ENCODE results near the gene NDOR1. TPM values are rescaled to one million over a fixed set of nuclear protein-coding genes. Genes with fewer than 3 reads are reported as not detected.
A peak's percentile ranks its signal among the peaks of the same experiment; 100 is the strongest.

The NDOR1 gene
- total and polyA plus RNA-seq, 12 donors = 4.6 to 10.6 (median 5.6) TPM

GRCh38 chr9:137225699-137226331 is 20.3 kb downstream of the NDOR1 start:
- no peaks in the 10 kb centered on the region for H3K9me3 ChIP-seq
- no peaks in the 10 kb centered on the region for H3K36me3 ChIP-seq
- WGBS, 2 donors = 76 to 84% methylated on average over 21 of the region's 21 CpGs
- peaks cover 7 to 32% (median 24%) of the 10 kb centered on the region in 9 donors for H3K4me1 ChIP-seq
- peaks cover 7 to 33% (median 29%) of the 10 kb centered on the region in 7 donors for H3K27me3 ChIP-seq
- intact Hi-C loops (cut with DNase I) = loop anchor here in 8 of 10 donors (2.0 to 5.0 kb wide), 8 partner anchors 34 to 109 kb away; partner anchors contain the start of genes ANAPC2 (in 2 of the 8) and SSNA1 (in 2 of the 8)
- no peak for TF ChIP-seq CTCF (IDR thresholded peaks at IDR 0.05)
- no peak for DNase-seq
- H3K27ac ChIP-seq = no peak overlapping the region
- H3K4me3 ChIP-seq = no peak overlapping the region
- ATAC-seq = no peak

DNA sequence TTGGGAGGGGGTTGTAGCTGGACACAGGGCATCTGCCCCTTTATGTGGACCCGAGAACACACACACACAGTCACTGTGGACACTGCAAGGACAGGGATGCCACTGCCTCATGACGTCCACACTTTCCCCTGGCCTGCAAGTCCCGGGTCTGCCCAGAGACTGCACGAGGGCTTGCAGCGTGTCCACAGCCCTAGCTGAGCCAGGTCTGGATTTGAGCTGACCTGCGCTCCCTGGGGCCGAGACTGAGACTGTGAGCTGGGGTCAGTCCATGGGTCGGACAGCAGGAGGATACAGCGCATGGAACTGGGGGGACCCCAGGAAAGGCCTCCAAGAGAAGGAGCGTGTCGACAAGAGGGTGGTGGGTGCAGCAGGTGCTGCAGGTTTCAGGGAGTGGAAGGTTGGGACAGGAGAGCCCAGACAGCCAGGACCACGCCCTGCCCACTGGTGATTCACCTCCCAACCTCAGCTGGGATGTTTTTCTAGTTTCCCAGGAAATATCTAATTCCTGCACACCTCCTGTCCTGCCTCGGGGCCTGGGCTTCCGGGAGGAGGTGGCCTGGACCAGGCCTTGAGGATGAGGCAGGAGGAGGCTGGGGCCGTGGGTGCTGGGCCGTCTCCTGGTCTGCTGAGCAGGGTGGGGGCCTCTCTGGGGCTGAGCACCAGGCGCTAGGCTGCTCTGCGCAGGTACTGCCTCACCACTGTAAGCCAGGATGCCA is 21.0 kb downstream of the NDOR1 start:
- H3K9me3 ChIP-seq = no peaks in the 10 kb centered on the region
- H3K27ac ChIP-seq = no peak overlapping the region
- TF ChIP-seq CTCF (IDR thresholded peaks at IDR 0.05) = no peak
- no peak overlapping the region for H3K4me3 ChIP-seq
- intact Hi-C loops (cut with DNase I) = loop anchor here in 8 of 10 donors (1.0 to 5.0 kb wide), 8 partner anchors 34 to 110 kb away; partner anchors contain the start of genes ANAPC2 (in 1 of the 8) and SSNA1 (in 1 of the 8)
- DNase-seq (no peak), ATAC-seq (no peak)
- WGBS, 2 donors = 74 to 78% methylated on average over 18 of the region's 18 CpGs
- H3K4me1 ChIP-seq = peaks cover 7 to 27% (median 21%) of the 10 kb centered on the region in 9 donors
- no peaks in the 10 kb centered on the region for H3K36me3 ChIP-seq
- H3K27me3 ChIP-seq = peaks cover 9 to 36% (median 35%) of the 10 kb centered on the region in 7 donors

GRCh38 chr9:137227054-137227852 is 21.8 kb downstream of the NDOR1 start, which contains the start of gene RNF224:
Gene RNF224, plus strand, starts transcription at chr9:137227502. Its CDS starts 834 bp downstream, at chr9:137228336.
- H3K27me3 ChIP-seq = peaks cover 16 to 44% (median 43%) of the 10 kb centered on the region in 7 donors
- peak; percentile 76 to 93 (median 88) for TF ChIP-seq CTCF (IDR thresholded peaks at IDR 0.05)
- intact Hi-C loops (cut with DNase I) = loop anchor here in 8 of 10 donors (1.0 to 5.0 kb wide), 8 partner anchors 35 to 110 kb away; partner anchors contain the start of genes ANAPC2 (in 1 of the 8) and SSNA1 (in 1 of the 8)
- H3K9me3 ChIP-seq = no peaks in the 10 kb centered on the region
- peak; percentile 65 to 78 for DNase-seq
- no peaks in the 10 kb centered on the region for H3K36me3 ChIP-seq
- WGBS, 2 donors = 41% methylated on average over 25 of the region's 25 CpGs
- peak in 5 of 8 donors; percentile 12 to 34 (median 25) for ATAC-seq
- no peak within 1 kb of the TSS for H3K4me3 ChIP-seq
- no peak within 1 kb of the TSS for H3K27ac ChIP-seq
- H3K4me1 ChIP-seq = peaks cover 7 to 24% (median 18%) of the 10 kb centered on the region in 9 donors
